Hematopoietic multipotent progenitor cell treated with erythropoietin and hydrocortisone succinate and interleukin-3 and kit ligand, for 15 days (in vitro differentiated cells): ENCODE results near the gene ITIH1.
"Not testable (repeated sequence)": the region's sequence is repeated elsewhere in the genome, so short reads cannot be mapped to it uniquely, and the experiment has no call there.

Experiments
- DNase-seq: peaks from one replicate; pipeline ENCODE4 v3.0.0-alpha.2; 2015; ENCODE audit warnings: low spot score

ITIH1 gene

GRCh38 chr3:52774901-52775864 is 2.2 kb upstream of the ITIH1 start:
- peak; percentile 59 for DNase-seq

GRCh38 chr3:52775877-52776276 is 1.5 kb upstream of the ITIH1 start:
- DNase-seq, result no peak

GRCh38 chr3:52776486-52776885 is 913 bp upstream of the ITIH1 start:
- not testable (repeated sequence) for DNase-seq

GRCh38 chr3:52777959-52778805 is 783 bp downstream of the ITIH1 start:
- DNase-seq, result no peak

- DNase-seq, result no peak
Measured at GRCh38 chr3:52779011-52779836, 1.8 kb downstream of the ITIH1 start.

- DNase-seq, result no peak
Measured at GRCh38 chr3:52779837-52780585, 2.6 kb downstream of the ITIH1 start.

GRCh38 chr3:52781741-52782140 is 4.3 kb downstream of the ITIH1 start:
- DNase-seq, result no peak

- DNase-seq, result no peak
Measured at GRCh38 chr3:52782412-52783210, 5.2 kb downstream of the ITIH1 start.

GRCh38 chr3:52783211-52783555 is 5.8 kb downstream of the ITIH1 start:
- DNase-seq, result no peak

- no peak for DNase-seq
Measured at GRCh38 chr3:52784021-52784621, 6.7 kb downstream of the ITIH1 start.

GRCh38 chr3:52784931-52785590 is 7.7 kb downstream of the ITIH1 start:
- DNase-seq, result no peak

- no peak for DNase-seq
Measured at GRCh38 chr3:52786330-52787215, 9.2 kb downstream of the ITIH1 start.

GRCh38 chr3:52787246-52787645 is 9.8 kb downstream of the ITIH1 start:
- DNase-seq, result no peak

- no peak for DNase-seq
Measured at GRCh38 chr3:52787672-52788625, 10.6 kb downstream of the ITIH1 start.

- DNase-seq, result no peak
Measured at GRCh38 chr3:52788890-52789745, 11.7 kb downstream of the ITIH1 start.

- DNase-seq, result no peak
Measured at GRCh38 chr3:52789746-52790040, 12.3 kb downstream of the ITIH1 start.

GRCh38 chr3:52790337-52790736 is 12.9 kb downstream of the ITIH1 start:
- DNase-seq, result no peak
